HFFc6 (cell line): Measurements from ENCODE around the gene FAM53B. TPM values are rescaled to one million over a fixed set of nuclear protein-coding genes. Genes with fewer than 3 reads are reported as not detected.

Experiments used
- DNase-seq: peaks from one replicate; pipeline ENCODE4 v3.0.0-alpha.2; 2018
- H3K27ac Mint-ChIP-seq: 2 replicates; pipeline ENCODE4 v1.8.0; 2020; ENCODE audit warnings: mild to moderate bottlenecking, mixed read lengths
- H3K27me3 Mint-ChIP-seq: 2 replicates; pipeline ENCODE4 v1.8.0; 2021; ENCODE audit warnings: mild to moderate bottlenecking, moderate library complexity, mixed read lengths; ENCODE audit not compliant: insufficient read depth
- H3K36me3 Mint-ChIP-seq: 2 replicates; pipeline ENCODE4 v1.8.0; 2021; ENCODE audit warnings: low read depth, mixed read lengths
- H3K4me1 Mint-ChIP-seq: 2 replicates; pipeline ENCODE4 v1.8.0; 2020; ENCODE audit warnings: low read depth, mixed read lengths
- H3K4me3 Mint-ChIP-seq: 2 replicates; pipeline ENCODE4 v1.8.0; 2020; ENCODE audit warnings: mild to moderate bottlenecking, moderate library complexity, mixed read lengths
- H3K9me3 Mint-ChIP-seq: 2 replicates; pipeline ENCODE4 v1.8.0; 2020; ENCODE audit warnings: mild to moderate bottlenecking, mixed read lengths
- CTCF ChIP-seq: fragments of 200-600 bp; sonication (generic); IDR thresholded peaks from 2 replicates; pipeline ENCODE4 v1.5.0; 2021; ENCODE audit warnings: antibody characterized with exemption, mild to moderate bottlenecking
- total RNA-seq, 6 experiments: library from RNA; stranded (reverse); fragmentation: NEBNext Ultra II Directional; extraction: Animal tissue kit (Norgen Biotek cat#: 25700); gene quantifications; 2 replicates in 1 of 6; 3 replicates in 5 of 6; pipeline ENCODE4 v1.2.3, GENCODE V29; 2021

Gene FAM53B
- total RNA-seq, 6 experiments from 2014 or later, result 9.3 to 10.6 (median 10.4) TPM

DNA sequence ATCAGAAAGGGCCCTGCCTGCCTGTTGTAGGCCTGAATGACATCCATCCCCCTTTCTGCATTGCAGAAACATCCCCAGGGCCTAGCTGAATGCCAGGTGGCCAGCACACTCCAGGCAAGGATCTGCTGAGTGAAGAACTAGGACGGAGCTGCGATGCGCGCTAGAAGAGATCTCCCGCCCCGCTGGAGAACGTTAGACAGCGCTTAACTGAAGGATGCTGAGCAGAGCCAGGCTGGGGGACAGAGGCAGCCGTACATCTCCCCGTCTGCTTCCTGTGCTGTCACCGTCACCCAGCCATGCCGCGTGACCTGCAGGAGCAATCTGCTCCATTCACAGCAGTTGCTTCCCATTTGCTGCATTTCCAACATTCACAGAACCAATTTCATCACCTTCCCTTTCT, 73.3 kb downstream of the FAM53B start:
- H3K4me3 Mint-ChIP-seq, result no peak overlapping the region

DNA sequence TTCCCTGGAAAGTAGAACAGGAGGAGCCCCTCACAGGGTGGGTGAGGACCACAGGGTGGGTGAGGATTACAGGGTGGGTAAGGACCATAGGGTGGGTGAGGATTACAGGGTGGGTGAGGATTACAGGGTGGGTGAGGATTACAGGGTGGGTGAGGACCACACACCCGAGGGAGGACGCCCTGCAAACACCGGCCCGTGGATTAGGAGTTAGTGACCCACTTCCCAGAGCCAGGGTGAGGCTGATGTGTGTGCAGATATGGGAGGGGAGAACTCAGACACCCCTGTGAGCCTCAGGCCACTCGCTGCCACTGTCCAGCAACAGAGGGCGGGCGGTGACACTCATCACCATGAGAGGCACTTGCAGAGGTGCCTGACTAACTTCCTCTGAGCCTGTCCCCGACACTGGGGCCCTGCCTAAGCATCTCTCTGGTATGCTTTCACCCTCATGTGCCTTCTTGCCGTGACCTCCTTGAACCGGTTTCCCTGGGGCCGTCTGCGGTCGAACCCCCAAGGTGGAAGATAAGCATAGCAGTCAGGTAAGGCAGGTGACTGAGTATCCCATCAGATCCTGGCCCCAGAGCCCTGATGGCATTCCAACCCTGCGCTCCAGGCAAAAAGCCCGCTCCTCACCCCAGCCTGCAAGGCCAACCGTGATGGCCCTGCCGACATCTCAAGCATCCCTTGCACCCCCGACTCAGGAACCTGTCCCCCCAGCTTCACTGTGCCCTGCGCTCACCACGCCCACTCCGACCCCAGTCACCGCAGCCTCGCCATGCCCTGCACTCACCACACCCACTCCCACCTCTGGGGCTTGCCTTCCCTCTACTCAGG, 74.1 kb downstream of the FAM53B start:
- TF ChIP-seq CTCF, result no peak
- H3K36me3 Mint-ChIP-seq, result no peaks in the 10 kb centered on the region
- H3K9me3 Mint-ChIP-seq, result no peaks in the 10 kb centered on the region
- no peak overlapping the region for H3K4me3 Mint-ChIP-seq
- DNase-seq, result no peak
- no peak overlapping the region for H3K27ac Mint-ChIP-seq
- no peaks in the 10 kb centered on the region for H3K4me1 Mint-ChIP-seq
- H3K27me3 Mint-ChIP-seq, result no peaks in the 10 kb centered on the region; the same call in 1 of the 2 replicates

More for the DNA sequence above, 73.3 kb downstream of the FAM53B start:
- Mint-ChIP-seq H3K4me1 (no peaks in the 10 kb centered on the region), H3K27me3 (no peaks in the 10 kb centered on the region; the same call in 1 of the 2 replicates), H3K36me3 (no peaks in the 10 kb centered on the region), H3K27ac (no peak overlapping the region), H3K9me3 (no peaks in the 10 kb centered on the region)
- no peak for TF ChIP-seq CTCF
- DNase-seq, result no peak

- Mint-ChIP-seq H3K4me1 (no peaks in the 10 kb centered on the region), H3K36me3 (no peaks in the 10 kb centered on the region), H3K27ac (no peak overlapping the region), H3K9me3 (no peaks in the 10 kb centered on the region), H3K4me3 (no peak overlapping the region), H3K27me3 (no peaks in the 10 kb centered on the region; the same call in 1 of the 2 replicates)
- TF ChIP-seq CTCF, result no peak
- no peak for DNase-seq
Observed at GRCh38 chr10:124669141-124669823, 74.9 kb downstream of the FAM53B start.

GRCh38 chr10:124668517-124669051, 75.6 kb downstream of the FAM53B start:
- no peaks in the 10 kb centered on the region for H3K9me3 Mint-ChIP-seq
- no peaks in the 10 kb centered on the region for H3K4me1 Mint-ChIP-seq
- H3K4me3 Mint-ChIP-seq, result no peak overlapping the region
- TF ChIP-seq CTCF, result no peak
- no peak for DNase-seq
- no peaks in the 10 kb centered on the region for H3K36me3 Mint-ChIP-seq
- no peak overlapping the region for H3K27ac Mint-ChIP-seq
- no peaks in the 10 kb centered on the region; the same call in 1 of the 2 replicates for H3K27me3 Mint-ChIP-seq

DNA sequence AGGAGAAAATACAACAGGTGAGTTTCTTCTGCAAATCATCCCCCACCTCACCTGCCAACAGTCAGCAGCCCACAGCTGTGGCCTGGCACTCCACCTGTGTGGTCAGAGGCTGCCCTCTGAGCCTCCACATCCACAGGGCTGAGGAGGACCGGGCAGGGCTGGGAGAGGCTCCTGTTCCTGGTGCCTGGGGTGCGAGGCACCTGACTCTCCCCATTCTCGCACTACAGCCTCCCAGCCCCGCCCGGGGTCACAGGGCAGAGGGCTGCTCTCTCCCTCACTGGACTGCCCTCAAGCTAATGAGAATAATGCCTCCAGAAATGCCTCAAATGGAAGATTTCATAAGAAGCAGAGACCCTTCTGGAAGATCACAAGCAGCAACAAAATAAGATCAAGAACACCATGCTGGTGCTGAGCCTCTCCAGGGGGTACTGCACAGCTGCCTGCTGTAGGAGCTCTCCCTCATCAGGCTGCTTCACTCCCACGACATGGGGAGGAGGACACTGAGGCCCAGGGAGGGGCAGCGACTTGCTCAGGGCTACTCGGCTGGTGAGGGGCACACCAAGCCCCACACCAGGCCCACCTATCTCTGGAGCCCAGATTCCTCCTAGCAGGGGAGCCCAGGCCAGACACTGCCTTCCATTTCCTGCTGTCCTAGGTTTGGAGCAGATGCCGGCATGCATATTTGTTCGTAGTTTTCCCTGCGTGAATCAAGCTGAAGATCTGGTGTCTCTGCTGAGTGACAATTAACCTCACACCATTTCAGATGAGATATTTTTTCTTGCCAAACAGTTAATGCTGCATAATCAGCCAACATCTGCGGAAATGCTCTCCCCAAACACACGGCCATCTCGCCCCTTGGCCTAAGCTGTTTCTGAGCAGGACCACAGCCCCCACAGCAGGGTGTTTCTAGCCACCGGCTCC, 76.5 kb downstream of the FAM53B start:
- Mint-ChIP-seq H3K36me3 (no peaks in the 10 kb centered on the region), H3K4me3 (no peak overlapping the region), H3K27me3 (no peaks in the 10 kb centered on the region; the same call in 1 of the 2 replicates), H3K27ac (no peak overlapping the region), H3K4me1 (no peaks in the 10 kb centered on the region), H3K9me3 (no peaks in the 10 kb centered on the region)
- no peak for TF ChIP-seq CTCF
- DNase-seq, result no peak
